Suprapubic skin (tissue), 4 donors: ENCODE data around the gene CNTN6.

Experiments used
- EP300 ChIP-seq: sonication (generic); formaldehyde crosslinking; IDR thresholded peaks from one replicate; pipeline ENCODE4 v1.6.1; 2017; ENCODE audit warnings: antibody characterized with exemption
- POLR2A ChIP-seq, 2 donors: fragments of 450-650 bp; IDR thresholded peaks; one replicate each; pipeline ENCODE4 v1.6.1; 2017; ENCODE audit warnings: antibody characterized with exemption in 2 of 2, mild to moderate bottlenecking in 2 of 2, moderate library complexity in 2 of 2
- POLR2AphosphoS5 ChIP-seq, 3 donors: sonication (generic); formaldehyde crosslinking; IDR thresholded peaks; one replicate each; pipeline ENCODE4 v1.6.1; 2017; ENCODE audit warnings: antibody characterized with exemption in 3 of 3
- TF ChIP-seq, protein P1 (sequence below), 2 donors: fragments of 200-600 bp in 1 of 2; fragments of 450-650 bp in 1 of 2; sonication (generic) in 1 of 2; IDR thresholded peaks; one replicate each; pipeline ENCODE4 v1.5.1; 2016 to 2019; ENCODE audit warnings: antibody characterized with exemption in 2 of 2, mild to moderate bottlenecking in 1 of 2, moderate library complexity in 1 of 2

- TF ChIP-seq, protein P1, sequence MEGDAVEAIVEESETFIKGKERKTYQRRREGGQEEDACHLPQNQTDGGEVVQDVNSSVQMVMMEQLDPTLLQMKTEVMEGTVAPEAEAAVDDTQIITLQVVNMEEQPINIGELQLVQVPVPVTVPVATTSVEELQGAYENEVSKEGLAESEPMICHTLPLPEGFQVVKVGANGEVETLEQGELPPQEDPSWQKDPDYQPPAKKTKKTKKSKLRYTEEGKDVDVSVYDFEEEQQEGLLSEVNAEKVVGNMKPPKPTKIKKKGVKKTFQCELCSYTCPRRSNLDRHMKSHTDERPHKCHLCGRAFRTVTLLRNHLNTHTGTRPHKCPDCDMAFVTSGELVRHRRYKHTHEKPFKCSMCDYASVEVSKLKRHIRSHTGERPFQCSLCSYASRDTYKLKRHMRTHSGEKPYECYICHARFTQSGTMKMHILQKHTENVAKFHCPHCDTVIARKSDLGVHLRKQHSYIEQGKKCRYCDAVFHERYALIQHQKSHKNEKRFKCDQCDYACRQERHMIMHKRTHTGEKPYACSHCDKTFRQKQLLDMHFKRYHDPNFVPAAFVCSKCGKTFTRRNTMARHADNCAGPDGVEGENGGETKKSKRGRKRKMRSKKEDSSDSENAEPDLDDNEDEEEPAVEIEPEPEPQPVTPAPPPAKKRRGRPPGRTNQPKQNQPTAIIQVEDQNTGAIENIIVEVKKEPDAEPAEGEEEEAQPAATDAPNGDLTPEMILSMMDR (IDR thresholded peaks at IDR 0.05) = no peak
- TF ChIP-seq POLR2A (IDR thresholded peaks at IDR 0.05) = no peak
- TF ChIP-seq POLR2AphosphoS5 (IDR thresholded peaks at IDR 0.05) = no peak
- no peak for TF ChIP-seq EP300
Measured at GRCh38 chr3:1330107-1330506, 237.3 kb downstream of the CNTN6 start.
